Hepatic stellate cell (primary cell): Measurements from ENCODE around the gene TUT1.
A peak's percentile ranks its signal among the peaks of the same experiment; 100 is the strongest.
"Not testable (repeated sequence)": the region's sequence is repeated elsewhere in the genome, so short reads cannot be mapped to it uniquely, and the experiment has no call there.

Source experiments
- DNase-seq: peaks from one replicate; pipeline ENCODE4 v3.0.0; 2011; ENCODE audit warnings: low spot score

TUT1 gene, protein sequence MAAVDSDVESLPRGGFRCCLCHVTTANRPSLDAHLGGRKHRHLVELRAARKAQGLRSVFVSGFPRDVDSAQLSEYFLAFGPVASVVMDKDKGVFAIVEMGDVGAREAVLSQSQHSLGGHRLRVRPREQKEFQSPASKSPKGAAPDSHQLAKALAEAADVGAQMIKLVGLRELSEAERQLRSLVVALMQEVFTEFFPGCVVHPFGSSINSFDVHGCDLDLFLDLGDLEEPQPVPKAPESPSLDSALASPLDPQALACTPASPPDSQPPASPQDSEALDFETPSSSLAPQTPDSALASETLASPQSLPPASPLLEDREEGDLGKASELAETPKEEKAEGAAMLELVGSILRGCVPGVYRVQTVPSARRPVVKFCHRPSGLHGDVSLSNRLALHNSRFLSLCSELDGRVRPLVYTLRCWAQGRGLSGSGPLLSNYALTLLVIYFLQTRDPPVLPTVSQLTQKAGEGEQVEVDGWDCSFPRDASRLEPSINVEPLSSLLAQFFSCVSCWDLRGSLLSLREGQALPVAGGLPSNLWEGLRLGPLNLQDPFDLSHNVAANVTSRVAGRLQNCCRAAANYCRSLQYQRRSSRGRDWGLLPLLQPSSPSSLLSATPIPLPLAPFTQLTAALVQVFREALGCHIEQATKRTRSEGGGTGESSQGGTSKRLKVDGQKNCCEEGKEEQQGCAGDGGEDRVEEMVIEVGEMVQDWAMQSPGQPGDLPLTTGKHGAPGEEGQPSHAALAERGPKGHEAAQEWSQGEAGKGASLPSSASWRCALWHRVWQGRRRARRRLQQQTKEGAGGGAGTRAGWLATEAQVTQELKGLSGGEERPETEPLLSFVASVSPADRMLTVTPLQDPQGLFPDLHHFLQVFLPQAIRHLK

DNA sequence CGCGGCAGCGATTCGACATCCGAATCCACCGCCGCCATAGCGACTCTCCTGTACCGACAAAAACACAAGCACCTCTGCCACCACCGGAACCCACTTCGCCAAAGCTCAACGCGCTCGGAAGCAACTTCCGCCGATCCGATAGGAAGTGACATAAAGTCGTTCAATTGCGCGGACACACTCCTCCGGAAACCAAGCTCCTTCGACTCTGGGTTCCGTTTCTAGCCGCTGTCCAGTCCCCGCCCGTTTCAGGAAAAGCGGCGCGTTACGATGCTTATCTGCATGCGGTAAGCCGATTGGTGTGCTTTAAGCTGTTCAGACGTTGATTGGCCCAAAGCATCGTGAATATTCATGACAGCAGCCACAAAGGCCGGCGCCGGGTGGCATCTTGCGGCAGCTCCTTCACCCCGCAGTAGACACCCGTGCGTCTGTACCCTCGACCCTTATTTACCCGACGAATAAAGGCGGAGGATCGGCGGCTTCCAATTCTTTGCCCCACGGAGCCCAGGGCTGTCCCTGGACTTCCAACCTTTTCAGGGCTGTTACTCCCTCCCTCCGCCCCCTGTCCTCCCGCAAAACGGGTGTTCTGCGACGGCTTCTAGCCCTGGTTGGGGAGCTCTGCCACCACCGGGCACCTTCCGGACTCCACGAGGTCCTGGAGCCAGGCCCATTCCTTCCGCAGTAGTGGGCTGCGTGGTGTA lies at the start of gene TUT1:
Gene TUT1, minus strand, starts transcription at position 76 of the 698 bp plus-strand sequence. Its CDS starts 38 bp downstream, at position 38.
- peak; percentile 96 for DNase-seq

DNA sequence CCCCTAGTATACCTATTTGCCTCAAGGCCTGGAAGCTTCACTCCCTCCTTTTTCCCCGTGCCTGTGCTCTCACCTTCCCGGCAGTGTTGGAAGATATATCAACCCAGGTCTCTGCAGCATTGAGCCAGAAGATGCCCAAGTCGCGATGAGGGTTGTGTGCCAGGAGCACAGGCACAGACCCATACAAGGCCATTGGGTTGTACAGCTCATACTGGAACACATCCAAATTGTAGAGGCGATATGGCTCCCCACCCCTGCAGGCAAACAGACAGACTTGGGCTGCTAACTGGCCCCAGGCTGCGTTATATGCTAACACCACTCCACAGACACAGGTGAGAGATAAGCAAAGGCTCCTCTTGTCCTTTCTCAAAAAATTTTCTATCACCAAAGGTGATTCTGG lies 41.2 kb upstream of the TUT1 start:
- DNase-seq: no peak

DNA sequence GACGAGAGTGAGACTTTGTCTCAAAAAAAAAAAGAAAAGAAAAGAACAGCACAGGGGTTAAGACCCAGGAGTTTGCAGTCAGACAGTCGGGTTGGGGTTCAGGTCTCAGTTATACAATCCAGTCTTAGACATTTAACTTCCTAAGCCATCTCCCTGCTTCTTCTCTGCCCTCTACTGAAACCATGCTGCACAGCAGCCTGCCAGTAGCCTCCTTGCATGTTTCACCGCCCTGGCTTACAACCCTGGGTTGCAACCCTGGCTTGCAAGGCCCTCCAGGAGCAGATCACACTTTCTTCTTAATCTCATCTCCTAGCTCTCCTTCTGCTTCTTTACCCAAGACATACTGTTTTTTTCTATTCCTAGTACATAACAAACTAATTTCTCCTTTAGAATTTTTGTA lies 36.4 kb upstream of the TUT1 start:
- no peak for DNase-seq

DNA sequence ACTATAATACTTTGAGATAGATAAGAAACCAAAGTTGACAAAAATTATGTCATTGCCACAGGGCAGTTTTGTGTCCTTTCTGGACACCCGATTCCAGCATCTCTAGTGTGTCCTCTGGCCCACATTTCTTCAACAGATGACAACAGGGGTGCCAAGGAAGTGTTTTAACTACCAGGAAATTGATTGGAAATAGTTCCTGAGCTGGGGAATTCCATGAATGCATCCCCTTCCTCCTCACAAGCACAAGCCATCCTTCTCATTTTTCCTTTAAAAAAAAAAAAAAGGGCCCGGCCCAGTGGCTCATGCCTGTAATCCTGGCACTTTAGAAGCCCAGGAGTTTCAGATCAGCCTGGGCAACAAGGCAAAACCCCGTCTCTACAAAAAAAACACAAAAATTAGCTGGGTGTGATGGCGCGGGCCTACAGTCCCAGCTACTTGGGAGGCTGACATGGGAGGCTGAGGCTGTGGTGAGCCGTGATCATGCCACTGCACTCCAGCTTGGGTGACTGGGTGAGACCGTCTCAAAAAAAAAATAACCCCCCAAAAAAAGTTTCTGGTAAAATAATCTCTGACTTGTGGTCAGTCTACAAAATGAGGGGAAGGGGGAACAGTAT lies 31.3 kb upstream of the TUT1 start:
- DNase-seq: no peak

DNA sequence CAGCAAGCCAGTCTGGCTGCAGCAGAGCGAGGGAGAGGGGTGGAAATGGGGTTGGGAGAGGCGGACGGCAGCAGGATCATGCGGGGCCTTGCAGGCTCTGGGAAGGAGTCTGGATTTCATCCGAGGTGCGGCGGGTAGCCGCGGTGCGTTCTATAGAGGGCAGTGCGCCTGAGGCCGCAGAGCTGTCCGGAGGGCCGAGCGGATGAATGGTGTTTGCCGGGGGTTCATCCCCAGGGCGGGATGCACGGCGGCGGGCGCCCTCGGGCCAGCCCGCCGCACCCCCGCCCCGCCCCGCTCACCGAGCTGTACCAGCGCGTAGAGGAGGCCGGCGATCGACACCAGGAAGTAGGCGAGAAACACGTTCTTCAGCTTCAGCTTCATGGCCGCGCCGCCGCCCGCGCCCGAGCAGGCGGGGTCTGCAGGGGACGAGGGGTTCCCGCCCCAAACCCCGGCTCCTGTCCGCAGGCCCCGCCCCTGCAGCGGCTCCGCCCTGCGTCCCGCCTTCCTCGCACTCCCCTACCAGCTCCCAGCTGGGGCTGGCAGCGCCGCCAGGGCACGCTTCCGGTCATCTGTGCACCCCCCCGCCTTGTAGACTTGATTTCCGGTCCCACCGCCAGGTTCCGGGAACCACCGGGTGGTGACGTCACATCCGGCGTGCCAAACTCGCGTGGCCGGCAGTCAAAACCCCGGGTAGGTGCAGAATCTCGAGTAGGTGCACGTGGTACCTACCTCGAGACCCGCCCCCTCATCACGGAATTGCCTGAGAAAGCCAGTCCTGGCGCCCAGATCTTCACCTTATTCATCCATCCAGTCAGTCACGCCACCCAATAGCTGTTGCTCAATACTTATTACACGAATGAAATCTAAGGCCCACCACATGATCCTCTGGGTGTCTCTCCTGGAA lies 30.5 kb upstream of the TUT1 start, which contains the start of gene B3GAT3:
Gene B3GAT3, minus strand, starts transcription at position 420 of the 904 bp plus-strand sequence. Its CDS starts 39 bp downstream, at position 381.
- peak; percentile 100 for DNase-seq

DNA sequence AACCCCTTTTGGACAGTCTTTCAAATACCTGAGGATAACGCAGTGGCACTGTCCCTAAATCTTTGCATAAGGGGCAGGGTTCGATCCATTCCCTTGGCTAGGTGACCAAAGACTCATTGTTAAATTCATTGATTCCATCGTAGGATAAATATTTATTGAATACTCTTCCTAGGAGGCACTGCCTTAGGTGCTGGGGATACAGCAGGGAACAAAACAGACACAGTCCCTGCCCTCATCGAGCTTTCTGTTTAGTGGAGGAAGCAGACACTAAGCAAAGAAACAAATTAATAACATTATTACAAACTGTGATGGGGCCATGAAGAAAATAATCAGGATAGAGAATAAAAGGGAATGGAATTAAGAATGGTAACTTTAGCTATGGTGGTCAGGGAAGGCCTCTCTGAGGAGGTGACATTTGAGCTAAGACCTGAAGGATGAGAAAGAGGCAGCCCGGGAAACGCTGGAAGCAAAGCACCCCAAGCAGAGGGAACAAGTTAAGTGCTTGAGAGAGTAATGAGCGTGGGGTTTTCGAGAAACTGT lies 29.8 kb upstream of the TUT1 start:
- DNase-seq: no peak

DNA sequence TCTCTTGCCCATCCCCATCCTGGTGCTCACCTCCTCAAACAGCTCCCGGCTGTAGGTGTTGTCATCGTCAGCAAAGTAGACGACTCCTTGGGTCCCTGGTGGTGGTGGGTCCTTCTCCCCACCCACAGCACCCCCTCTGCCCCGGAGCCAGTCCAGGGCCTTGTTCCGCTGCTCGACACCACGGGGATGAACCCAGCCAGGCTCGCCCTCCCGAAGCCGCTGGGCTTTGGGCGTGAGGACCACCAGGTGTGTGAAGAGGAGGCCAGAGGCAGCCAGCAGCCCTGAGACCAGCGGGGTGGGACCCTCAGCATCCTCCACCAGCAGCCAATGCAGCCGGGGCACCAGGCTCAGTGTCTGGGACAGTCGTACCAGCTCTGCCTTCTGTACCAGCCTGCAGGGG lies 25.6 kb upstream of the TUT1 start:
- not testable (repeated sequence) for DNase-seq

DNA sequence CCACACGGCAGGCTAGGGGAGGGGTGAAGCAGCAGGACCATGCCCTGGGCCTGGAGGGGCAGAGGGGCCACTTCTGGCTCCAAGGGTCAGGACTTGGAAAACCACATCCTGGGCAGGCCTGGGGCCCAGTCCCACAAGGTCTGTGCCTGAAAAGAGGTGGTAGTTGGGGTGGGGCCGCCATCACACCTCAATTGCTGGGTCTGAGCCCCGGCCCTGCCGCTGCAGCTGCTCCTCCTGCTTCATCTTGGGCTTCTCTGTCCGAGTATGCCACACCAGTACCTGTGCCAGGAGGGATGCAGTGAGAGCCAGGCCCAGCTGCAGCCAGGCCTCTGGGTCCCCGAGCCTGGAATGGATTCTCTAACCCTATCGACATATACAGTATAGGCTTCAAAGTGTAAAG lies 24.2 kb upstream of the TUT1 start:
- DNase-seq: no peak

DNA sequence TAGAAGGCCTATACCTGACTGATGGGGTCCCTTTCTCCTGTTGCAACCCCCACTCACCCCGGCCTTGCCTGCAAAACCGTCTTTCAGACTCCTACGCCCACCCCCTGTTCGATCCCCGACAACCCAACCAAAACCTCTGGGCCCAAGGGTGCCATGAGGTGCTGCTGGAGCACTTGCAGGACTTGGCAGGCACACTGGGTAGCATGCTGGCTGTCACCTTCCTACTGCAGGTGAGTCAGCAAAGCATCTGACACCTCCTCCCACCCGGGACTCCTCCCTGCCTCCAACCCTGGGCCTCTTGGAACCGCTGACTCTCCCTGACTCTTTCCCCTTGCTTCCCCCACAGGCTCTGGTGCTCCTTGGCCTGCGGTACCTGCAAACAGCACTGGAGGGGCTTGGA lies 23.0 kb upstream of the TUT1 start:
- DNase-seq: no peak

DNA sequence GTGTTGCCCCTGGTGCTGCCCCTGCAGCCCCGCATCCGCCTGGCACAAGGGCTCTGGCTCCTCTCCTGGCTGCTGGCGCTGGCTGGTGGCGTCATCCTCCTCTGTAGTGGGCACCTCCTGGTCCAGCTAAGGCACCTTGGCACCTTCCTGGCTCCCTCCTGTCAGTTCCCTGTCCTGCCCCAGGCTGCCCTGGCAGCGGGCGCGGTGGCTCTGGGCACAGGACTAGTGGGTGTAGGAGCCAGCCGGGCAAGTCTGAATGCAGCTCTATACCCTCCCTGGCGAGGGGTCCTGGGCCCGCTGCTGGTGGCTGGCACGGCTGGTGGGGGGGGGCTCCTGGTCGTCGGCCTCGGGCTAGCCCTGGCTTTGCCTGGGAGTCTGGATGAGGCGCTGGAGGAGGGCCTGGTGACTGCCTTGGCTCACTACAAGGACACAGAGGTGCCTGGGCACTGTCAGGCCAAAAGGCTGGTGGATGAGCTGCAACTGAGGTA lies 22.0 kb upstream of the TUT1 start:
- DNase-seq: no peak

DNA sequence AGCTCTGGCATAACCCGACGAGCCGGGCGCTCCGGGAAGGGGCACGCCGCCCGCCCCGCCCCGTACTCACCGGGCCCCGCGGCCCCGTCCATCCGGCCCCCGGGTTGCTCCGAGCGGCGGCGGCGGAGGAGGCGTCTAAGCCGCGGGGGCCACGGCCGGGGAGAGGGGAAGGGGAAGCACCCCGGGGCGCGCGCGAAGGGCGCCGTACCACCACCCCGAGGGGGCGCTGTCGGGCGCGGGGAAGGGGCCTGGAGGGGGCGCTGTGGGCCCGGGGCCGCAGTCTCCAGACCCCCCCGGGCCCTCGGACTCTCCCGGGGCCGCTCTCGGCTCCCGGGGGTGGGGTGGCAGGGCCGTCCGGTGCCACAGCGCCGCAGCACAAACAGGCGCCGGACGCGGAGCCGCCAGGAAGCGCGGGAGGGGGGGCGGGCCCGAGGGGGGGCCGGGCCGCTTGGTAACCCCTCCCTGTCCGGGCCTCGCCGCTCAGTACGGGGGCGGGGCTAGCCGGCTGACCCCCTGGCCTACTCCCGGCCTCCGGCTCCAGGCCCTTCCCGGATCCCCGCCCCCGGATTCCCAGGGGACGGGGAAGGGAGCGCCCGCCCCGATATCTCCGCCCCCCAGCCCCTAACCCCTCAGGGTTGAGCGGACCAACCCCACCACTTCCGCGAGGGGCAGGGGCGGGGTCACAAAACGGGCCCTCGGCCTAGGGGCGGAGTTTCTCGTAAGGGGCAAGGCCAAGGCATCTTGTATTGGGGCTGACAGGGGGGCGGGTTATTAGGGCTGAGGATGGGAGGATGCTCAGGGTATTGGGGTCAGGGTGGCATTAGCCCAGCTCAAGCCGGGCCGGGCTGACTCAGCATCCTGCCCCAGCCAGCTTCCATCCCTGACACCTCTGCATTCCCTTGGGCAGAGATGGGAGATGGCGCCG lies 21.3 kb upstream of the TUT1 start, which contains the start of the genes EML3 and ROM1:
Gene EML3, minus strand, starts transcription at position 410 of the 925 bp plus-strand sequence. Its CDS starts 318 bp downstream, at position 92.
Gene ROM1, plus strand, starts transcription at position 892 of the 925 bp plus-strand sequence. Its CDS starts 25 bp downstream, at position 917.
- DNase-seq: peak; percentile 91

DNA sequence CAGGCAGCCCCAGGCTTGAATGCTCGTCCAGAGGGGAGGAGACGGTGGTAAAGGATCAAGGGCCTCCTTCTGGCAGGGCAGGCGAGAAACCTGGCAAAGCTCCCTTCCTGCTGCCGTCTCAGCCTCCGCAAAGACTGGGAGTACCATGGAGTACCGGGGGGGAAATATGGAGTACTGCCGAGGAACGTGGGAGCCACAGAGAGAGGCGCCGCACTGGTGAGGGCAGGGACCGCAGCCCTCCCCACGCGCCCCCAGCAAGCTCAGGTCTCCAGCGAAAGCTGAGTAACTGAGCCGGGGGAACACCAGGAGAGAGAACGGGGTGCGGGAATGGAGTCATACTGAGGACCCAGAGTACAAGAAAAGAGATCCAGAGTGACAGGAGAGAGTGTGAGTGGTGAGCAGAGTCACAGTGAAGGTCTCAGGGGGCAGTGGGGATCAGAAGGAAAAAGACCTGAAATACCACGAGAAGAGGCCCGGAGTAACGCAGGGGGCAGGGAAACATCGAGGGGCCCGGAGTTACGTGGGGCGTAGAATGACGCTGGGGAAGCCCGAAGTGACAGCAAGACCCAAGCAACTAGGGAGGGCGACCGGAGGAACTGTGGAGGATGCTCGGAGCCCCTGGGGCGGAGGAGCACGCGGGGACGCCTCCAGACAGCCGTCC lies 20.5 kb upstream of the TUT1 start:
- peak; percentile 79 for DNase-seq

DNA sequence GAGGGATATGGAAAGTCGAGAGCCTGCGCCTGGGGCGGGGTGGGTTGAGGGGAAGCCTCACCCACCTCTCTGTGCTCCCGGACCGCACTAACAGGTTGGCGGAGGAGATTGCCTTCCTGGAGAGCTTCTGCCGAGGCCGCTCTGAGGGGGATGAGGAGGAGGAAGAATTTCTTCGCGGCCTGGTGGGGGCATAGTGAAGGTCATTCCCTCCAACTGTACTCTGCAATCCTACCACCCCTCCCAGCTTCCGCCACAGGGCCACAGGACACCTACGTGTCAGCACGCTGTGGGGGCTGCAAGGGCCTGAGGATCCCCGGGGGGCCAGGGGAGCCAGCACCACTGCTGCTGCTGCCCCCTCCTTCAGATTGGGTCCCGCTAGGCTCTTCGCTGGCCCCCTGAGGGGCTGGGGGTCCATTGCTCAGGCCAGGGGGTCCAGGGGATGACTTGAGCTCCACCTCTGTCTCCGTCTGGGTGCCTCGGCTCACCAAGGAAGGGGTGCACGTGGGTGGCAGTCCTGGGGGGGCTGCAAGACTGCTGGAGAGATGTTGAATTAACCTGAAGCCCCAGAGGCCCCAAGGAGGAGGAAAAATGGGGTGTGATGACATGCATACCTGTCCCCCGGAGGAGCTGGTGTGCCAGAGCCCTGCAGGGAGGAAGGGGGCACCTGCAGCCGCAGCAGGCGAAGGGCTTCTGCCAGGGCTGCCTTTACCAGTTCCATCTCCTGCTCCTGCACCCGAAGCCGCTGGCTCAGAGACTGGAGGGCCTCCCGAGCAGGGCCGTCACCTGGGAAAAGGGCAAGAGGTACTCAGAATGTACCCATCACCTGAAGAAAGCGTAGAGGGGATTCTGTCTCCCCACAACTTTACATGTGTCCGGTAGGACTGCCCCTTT lies 19.7 kb upstream of the TUT1 start:
- no peak for DNase-seq

DNA sequence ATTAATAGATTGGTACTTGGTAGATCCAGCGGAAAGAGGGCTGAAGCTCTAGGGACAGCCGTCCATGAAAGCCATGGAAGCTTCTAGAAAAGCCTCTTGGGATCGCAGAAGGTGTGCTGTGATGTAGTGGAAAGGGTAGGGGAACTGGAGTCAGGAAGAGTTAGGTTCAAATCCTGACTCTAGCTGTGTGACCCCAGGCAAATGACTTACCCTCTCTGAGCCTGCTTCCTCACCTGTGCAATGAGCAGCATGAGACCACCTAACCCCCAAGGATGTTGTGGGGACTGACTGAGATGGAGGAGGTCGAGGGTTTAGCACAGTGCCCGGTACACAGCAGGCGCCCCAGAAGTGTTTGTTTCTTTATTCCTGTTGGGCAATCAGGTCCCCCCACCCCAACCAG lies 19.1 kb upstream of the TUT1 start:
- no peak for DNase-seq

DNA sequence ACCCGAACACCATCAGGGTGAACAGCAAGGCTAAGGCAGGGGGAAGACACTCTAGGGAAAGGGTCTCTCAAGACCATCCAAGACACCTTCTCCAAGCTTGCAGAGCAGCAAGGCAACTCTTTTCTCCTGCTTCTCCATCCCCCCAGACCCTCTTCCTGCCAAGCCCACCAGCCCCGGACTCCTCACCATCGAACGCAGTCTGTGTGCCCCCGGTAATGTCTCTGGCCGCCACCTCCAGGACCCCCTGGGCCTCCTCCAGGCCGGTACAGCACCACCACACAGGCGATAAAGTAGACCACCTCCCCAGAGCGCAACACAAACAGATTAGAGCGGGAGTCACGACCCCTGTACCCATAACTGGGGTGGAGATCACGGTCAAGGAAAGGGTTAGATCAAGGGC lies 17.5 kb upstream of the TUT1 start:
- no peak for DNase-seq

DNA sequence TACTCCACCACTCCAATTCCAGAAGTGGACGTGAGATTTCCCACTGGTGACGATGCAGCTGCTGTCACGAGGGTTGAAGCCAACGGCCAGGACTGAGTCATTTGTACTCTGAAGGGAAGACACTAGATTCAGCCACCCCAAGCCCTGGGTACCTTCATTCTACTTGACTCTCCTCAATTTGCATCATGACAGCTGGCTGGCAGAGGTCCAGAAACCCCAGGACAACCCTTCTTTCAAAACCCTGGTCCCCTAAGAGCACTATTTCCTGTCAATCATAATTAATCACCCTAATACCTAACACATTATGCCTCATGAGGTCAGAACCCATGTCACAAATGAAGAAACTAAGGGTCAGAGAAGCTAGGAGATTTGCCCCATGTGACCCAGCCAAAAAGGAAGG lies 16.4 kb upstream of the TUT1 start:
- DNase-seq: no peak

DNA sequence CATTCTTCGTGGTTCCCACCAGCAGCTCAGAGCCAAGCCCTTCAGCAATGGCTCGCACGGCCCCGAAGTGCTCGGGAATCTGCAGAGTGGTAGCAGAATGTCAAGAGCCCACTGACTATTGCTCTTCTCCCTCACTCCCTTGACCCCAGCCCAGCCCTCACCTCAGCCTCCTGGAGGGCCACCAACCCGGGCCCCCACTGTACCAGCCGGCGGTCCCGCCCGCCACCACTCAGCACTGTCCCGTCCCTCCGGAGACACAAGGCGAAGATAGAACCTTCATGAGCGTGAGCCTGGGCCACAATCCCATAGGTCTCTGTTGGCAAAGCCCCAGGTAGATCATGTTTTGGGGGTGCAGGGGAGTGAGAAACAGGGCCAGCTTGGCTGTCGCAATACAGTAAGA lies 14.6 kb upstream of the TUT1 start:
- DNase-seq: no peak
